GM23338 (cell line): ENCODE measurements around the gene EXOG. TPM values are rescaled to one million over a fixed set of nuclear protein-coding genes. Genes with fewer than 3 reads are reported as not detected.

Source experiments
- ATAC-seq: fragments of 200-7000 bp; cut with Tn5 transposase; 3 replicates; pipeline ENCODE4 v1.9.1; 2020
- DNase-seq: peaks from one replicate; pipeline ENCODE4 v3.0.0-alpha.2; 2015; ENCODE audit warnings: low spot score
- H2AFZ ChIP-seq: fragments of 200-600 bp; sonication (generic); 2 replicates; pipeline ENCODE4 v1.8.0; 2016; ENCODE audit warnings: antibody characterized with exemption, mild to moderate bottlenecking, moderate library complexity
- H3F3A ChIP-seq: fragments of 200-600 bp; sonication (generic); replicated peaks from 2 replicates; pipeline ENCODE4 v1.8.0; 2017; ENCODE audit warnings: antibody characterized with exemption, mixed run types, low read depth
- H3K27ac ChIP-seq: fragments of 200-600 bp; sonication (generic); 2 replicates; pipeline ENCODE4 v1.6.1; 2016; ENCODE audit warnings: low read depth
- H3K27me3 ChIP-seq: fragments of 200-600 bp; sonication (generic); 2 replicates; pipeline ENCODE4 v1.8.0; 2016; ENCODE audit warnings: mild to moderate bottlenecking, mixed run types, moderate library complexity; ENCODE audit not compliant: insufficient read depth
- H3K36me3 ChIP-seq: fragments of 200-600 bp; sonication (generic); 2 replicates; pipeline ENCODE4 v1.8.0; 2016; ENCODE audit warnings: mild to moderate bottlenecking; ENCODE audit not compliant: insufficient read depth
- H3K4me1 ChIP-seq: fragments of 200-600 bp; sonication (generic); 2 replicates; pipeline ENCODE4 v1.8.0; 2016; ENCODE audit warnings: mild to moderate bottlenecking, moderate library complexity; ENCODE audit not compliant: insufficient read depth
- H3K4me2 ChIP-seq: fragments of 200-600 bp; sonication (generic); 2 replicates; pipeline ENCODE4 v1.7.1; 2017; ENCODE audit warnings: mixed run types
- H3K4me3 ChIP-seq: fragments of 200-600 bp; sonication (generic); 2 replicates; pipeline ENCODE4 v1.6.1; 2016; ENCODE audit warnings: mixed run types
- H3K79me2 ChIP-seq: fragments of 200-600 bp; sonication (generic); replicated peaks from 2 replicates; pipeline ENCODE4 v1.8.0; 2017; ENCODE audit warnings: mild to moderate bottlenecking; ENCODE audit not compliant: insufficient read depth
- H3K9me2 ChIP-seq: fragments of 200-600 bp; sonication (generic); 2 replicates; pipeline ENCODE4 v1.8.0; 2017; ENCODE audit not compliant: insufficient read depth
- H4K20me1 ChIP-seq: fragments of 200-600 bp; sonication (generic); replicated peaks from 2 replicates; pipeline ENCODE4 v1.8.0; 2017; ENCODE audit warnings: mild to moderate bottlenecking; ENCODE audit not compliant: insufficient read depth
- H3K27ac Mint-ChIP-seq: 2 replicates; pipeline ENCODE4 v1.8.0; 2020; ENCODE audit warnings: inconsistent platforms, mild to moderate bottlenecking, moderate library complexity, mixed read lengths
- H3K27me3 Mint-ChIP-seq: 3 replicates; pipeline ENCODE4 v1.8.0; 2022; ENCODE audit warnings: low read depth, mild to moderate bottlenecking, moderate library complexity, mixed read lengths, inconsistent platforms; ENCODE audit not compliant: insufficient read depth, poor library complexity
- H3K36me3 Mint-ChIP-seq: 3 replicates; pipeline ENCODE4 v1.8.0; 2021; ENCODE audit warnings: low read depth, mild to moderate bottlenecking, inconsistent platforms, moderate library complexity, mixed read lengths
- H3K4me1 Mint-ChIP-seq: 3 replicates; pipeline ENCODE4 v1.8.0; 2020; ENCODE audit warnings: mild to moderate bottlenecking, inconsistent platforms, mixed read lengths
- H3K4me3 Mint-ChIP-seq: 3 replicates; pipeline ENCODE4 v1.8.0; 2021; ENCODE audit warnings: moderate library complexity, mild to moderate bottlenecking, inconsistent platforms, mixed read lengths
- H3K9me3 Mint-ChIP-seq: 3 replicates; pipeline ENCODE4 v1.8.0; 2020; ENCODE audit warnings: moderate library complexity, mild to moderate bottlenecking, inconsistent platforms, mixed read lengths
- CREB1 ChIP-seq: fragments of 250-450 bp; sonication (Bioruptor Pico); IDR thresholded peaks from 2 replicates; pipeline ENCODE4 v1.5.0; 2020; ENCODE audit warnings: low read depth, mild to moderate bottlenecking, moderate library complexity
- CTCF ChIP-seq, 2 experiments: fragments of 200-600 bp in 1 of 2; sonication (generic) in 1 of 2; conservative IDR thresholded peaks; 2 replicates each; pipeline versions ENCODE4 v1.5.1 to v1.6.1; 2016 to 2017; ENCODE audit warnings: antibody characterized with exemption in 2 of 2, low read depth in 2 of 2, mild to moderate bottlenecking in 2 of 2, moderate library complexity in 1 of 2
- ETS1 ChIP-seq: IDR thresholded peaks from 2 replicates; pipeline ENCODE4 v1.6.1; 2016; ENCODE audit warnings: antibody characterized with exemption
- EZH2 ChIP-seq: fragments of 200-600 bp; sonication (generic); IDR thresholded peaks from one replicate; pipeline ENCODE4 v1.8.0; 2017; ENCODE audit warnings: antibody characterized with exemption, mild to moderate bottlenecking, low read depth; ENCODE audit not compliant: unreplicated experiment
- EZH2phosphoT487 ChIP-seq: fragments of 200-600 bp; sonication (generic); IDR thresholded peaks from one replicate; pipeline ENCODE4 v1.8.1; 2018; ENCODE audit warnings: antibody characterized with exemption; ENCODE audit not compliant: unreplicated experiment
- JUNB ChIP-seq: IDR thresholded peaks from one replicate; pipeline ENCODE4 v1.6.1; 2016; ENCODE audit warnings: antibody characterized with exemption; ENCODE audit not compliant: unreplicated experiment
- NANOG ChIP-seq: IDR thresholded peaks from 2 replicates; pipeline ENCODE4 v1.6.1; 2016; ENCODE audit warnings: antibody characterized with exemption, borderline replicate concordance
- POLR2AphosphoS5 ChIP-seq: IDR thresholded peaks from 2 replicates; pipeline ENCODE4 v1.6.1; 2016; ENCODE audit warnings: antibody characterized with exemption, low read depth
- REST ChIP-seq: IDR thresholded peaks from one replicate; pipeline ENCODE4 v1.6.1; 2018; ENCODE audit warnings: antibody characterized with exemption; ENCODE audit not compliant: unreplicated experiment
- STAT1 ChIP-seq: IDR thresholded peaks from one replicate; pipeline ENCODE4 v1.6.1; 2016; ENCODE audit warnings: antibody characterized with exemption; ENCODE audit not compliant: unreplicated experiment
- ZNF114 ChIP-seq: fragments of 250-450 bp; sonication (Bioruptor Pico); IDR thresholded peaks from 2 replicates; pipeline ENCODE4 v1.5.0; 2020; ENCODE audit warnings: mild to moderate bottlenecking, moderate library complexity
- ZNF331 ChIP-seq: fragments of 250-450 bp; sonication (Bioruptor Pico); IDR thresholded peaks from 2 replicates; pipeline ENCODE4 v1.5.0; 2020; ENCODE audit warnings: low read depth, mild to moderate bottlenecking, moderate library complexity
- polyA plus RNA-seq: library from polyadenylated mRNA; unstranded; fragments of >200 nt; fragmentation: Nextera tagmentation; extraction: Ambion mirVana; gene quantifications from 2 replicates; pipeline ENCODE4 v1.2.1, GENCODE V29; 2016
- total RNA-seq: library from RNA; depleted of rRNA; stranded (reverse); fragments of >200 nt; shearing (Covaris generic); gene quantifications from 2 replicates; pipeline ENCODE4 v1.2.3, GENCODE V29; 2014

The EXOG gene
- total and polyA plus RNA-seq, 2 experiments from 2014 or later, result 9.7 to 11.3 TPM

- Mint-ChIP-seq H3K4me3 (no peak overlapping the region; the same call in 2 of the 3 replicates), H3K9me3 (0 out of 3 replicates have a peak, but pooled peaks cover 3% of the 10 kb centered on the region), H3K4me1 (peaks cover 46% of the 10 kb centered on the region), H3K36me3 (peaks cover 4% of the 10 kb centered on the region; the same call in 2 of the 3 replicates), H3K27ac (0 out of 2 replicates have a peak overlapping the region, but pooled peaks have one; percentile 21), H3K27me3 (peaks cover 12% of the 10 kb centered on the region)
- H3K4me2 ChIP-seq, result no peak overlapping the region
- ATAC-seq, result no peak
- H4K20me1 ChIP-seq, result peaks cover 92% of the 10 kb centered on the region
- peaks cover 100% of the 10 kb centered on the region for H3K79me2 ChIP-seq
- H3K4me1 ChIP-seq, result peaks cover 26% of the 10 kb centered on the region
- no peaks in the 10 kb centered on the region for H3K27me3 ChIP-seq
- no peak for DNase-seq
- peaks cover 7% of the 10 kb centered on the region; the same call in 1 of the 2 replicates for H3F3A ChIP-seq
- no peaks in the 10 kb centered on the region for H3K9me2 ChIP-seq
- no peak overlapping the region for H2AFZ ChIP-seq
- TF ChIP-seq STAT1, result no peak
- no peaks in the 10 kb centered on the region for H3K36me3 ChIP-seq
- H3K27ac ChIP-seq, result no peak overlapping the region
- no peak overlapping the region for H3K4me3 ChIP-seq
These were observed 35.5 kb upstream of the EXOG start for GRCh38 chr3:38460377-38461270.

GRCh38 chr3:38465588-38466154 is 30.5 kb upstream of the EXOG start:
- peaks cover 67% of the 10 kb centered on the region for H4K20me1 ChIP-seq
- Mint-ChIP-seq H3K9me3 (peaks cover 39% of the 10 kb centered on the region), H3K4me3 (no peak overlapping the region), H3K27me3 (peaks cover 2% of the 10 kb centered on the region), H3K27ac (no peak overlapping the region), H3K36me3 (peaks cover 42% of the 10 kb centered on the region), H3K4me1 (peaks cover 1% of the 10 kb centered on the region; the same call in 2 of the 3 replicates)
- peaks cover 100% of the 10 kb centered on the region for H3K79me2 ChIP-seq
- H3K4me3 ChIP-seq, result no peak overlapping the region
- no peak overlapping the region for H2AFZ ChIP-seq
- no peak for DNase-seq
- no peaks in the 10 kb centered on the region for H3K36me3 ChIP-seq
- ATAC-seq, result no peak
- H3K4me2 ChIP-seq, result no peak overlapping the region
- no peak overlapping the region for H3K27ac ChIP-seq
- no peaks in the 10 kb centered on the region for H3K27me3 ChIP-seq
- no peaks in the 10 kb centered on the region for H3K9me2 ChIP-seq
- H3F3A ChIP-seq, result no peaks in the 10 kb centered on the region
- no peaks in the 10 kb centered on the region; the same call in 1 of the 2 replicates for H3K4me1 ChIP-seq
- no peak for TF ChIP-seq ZNF331
- no peak for TF ChIP-seq JUNB
- no peak for TF ChIP-seq EZH2
- no peak for TF ChIP-seq CTCF (conservative IDR thresholded peaks at IDR 0.05; ENCODE audit: low read depth in 2 of 2)
- TF ChIP-seq POLR2AphosphoS5, result no peak
- TF ChIP-seq CREB1 (CRISPR knock-in tag), result no peak
- TF ChIP-seq ZNF114 (CRISPR knock-in tag), result no peak
- TF ChIP-seq STAT1, result no peak
- TF ChIP-seq EZH2phosphoT487, result no peak
- no peak for TF ChIP-seq REST
- TF ChIP-seq ETS1, result no peak
- no peak for TF ChIP-seq NANOG
